BLaER1 treated with 17β-estradiol and CSF1 and Interleukin-3, amounts not matched to agents 10 nM and 100 nM (cell line): ENCODE results near the gene LY6G5B.

Experiments
- H3K27ac ChIP-seq, 11 experiments: shearing (Covaris generic); formaldehyde crosslinking; 2 replicates each; pipeline ENCODE4 v1.8.1; 2022
- H3K27me3 ChIP-seq, 11 experiments: shearing (Covaris generic); formaldehyde crosslinking; 2 replicates each; pipeline ENCODE4 v1.8.1; 2022
- H3K36me3 ChIP-seq, 11 experiments: shearing (Covaris generic); formaldehyde crosslinking; 2 replicates each; pipeline ENCODE4 v1.8.1; 2022
- H3K4me1 ChIP-seq, 10 experiments: shearing (Covaris generic); formaldehyde crosslinking; 2 replicates each; pipeline ENCODE4 v1.8.1; 2022
- H3K4me2 ChIP-seq, 11 experiments: shearing (Covaris generic); formaldehyde crosslinking; 2 replicates each; pipeline ENCODE4 v1.8.1; 2022
- H3K4me3 ChIP-seq, 10 experiments: shearing (Covaris generic); formaldehyde crosslinking; 2 replicates each; pipeline ENCODE4 v1.8.1; 2022
- H3K9ac ChIP-seq, 11 experiments: shearing (Covaris generic); formaldehyde crosslinking; 2 replicates each; pipeline ENCODE4 v1.8.1; 2022
- H3K9me3 ChIP-seq, 11 experiments: shearing (Covaris generic); formaldehyde crosslinking; replicated peaks in 1 of 11; 2 replicates each; pipeline ENCODE4 v1.8.1; 2022
- H4K20me1 ChIP-seq, 11 experiments: shearing (Covaris generic); formaldehyde crosslinking; 2 replicates each; pipeline ENCODE4 v1.8.1; 2022
- Cebpa-rat ChIP-seq, 11 experiments: shearing (Covaris generic); IDR thresholded peaks; 2 replicates each; pipeline ENCODE4 v1.8.1; 2022

LY6G5B gene

DNA sequence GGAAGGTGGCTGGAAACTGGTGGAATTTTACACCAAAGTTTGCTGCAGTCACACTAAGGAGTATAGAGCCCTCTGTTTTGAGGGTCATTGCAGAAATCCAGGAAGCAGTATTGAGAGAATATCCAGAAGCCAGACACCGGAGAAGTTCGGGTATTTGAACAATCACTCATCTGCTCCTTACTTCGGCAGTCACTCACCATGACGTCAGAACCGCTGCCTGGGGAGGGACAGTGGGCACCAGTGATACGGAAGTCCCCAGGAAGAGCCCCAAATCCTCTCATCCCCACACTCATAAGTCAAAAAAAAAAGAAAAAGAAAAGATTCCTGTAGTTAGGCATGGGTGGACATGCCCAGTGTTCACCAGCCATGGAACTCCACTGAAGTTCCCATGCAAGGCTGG is 7.1 kb downstream of the LY6G5B start:
- TF ChIP-seq Cebpa-rat (IDR thresholded peaks at IDR 0.05), result no peak
- no peak overlapping the region for H3K27ac ChIP-seq

DNA sequence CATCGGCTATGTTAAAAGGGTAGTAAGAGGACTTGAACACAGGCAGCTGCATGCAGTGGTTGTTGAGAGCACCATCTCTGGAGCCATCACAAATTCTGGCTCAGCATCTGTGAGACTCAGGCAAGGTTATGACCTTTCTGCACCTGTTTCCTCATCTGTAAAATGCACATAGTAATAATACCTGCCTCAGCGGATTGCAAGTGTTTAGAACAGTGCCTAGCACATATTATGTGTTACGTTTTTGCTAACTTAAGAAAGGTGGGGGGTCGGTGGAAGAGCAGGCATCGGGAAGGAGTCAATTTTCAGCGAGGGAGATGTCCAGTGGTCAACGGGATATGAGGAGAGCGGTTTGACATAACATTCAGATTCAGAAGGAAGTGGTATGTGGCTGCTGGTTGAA is 8.2 kb downstream of the LY6G5B start:
- H3K4me3 ChIP-seq, result no peak overlapping the region
- H3K9me3 ChIP-seq, result no peaks in the 10 kb centered on the region
- TF ChIP-seq Cebpa-rat (IDR thresholded peaks at IDR 0.05), result no peak
- H3K4me2 ChIP-seq, result peak overlapping the region in 7 of 11 experiments; percentile 1 to 99 (median 22); a peak in 8 of 22 replicates
- H3K27me3 ChIP-seq, result no peaks in the 10 kb centered on the region
- H3K9ac ChIP-seq, result no peak overlapping the region
- peaks cover 10 to 30% (median 20%) of the 10 kb centered on the region in 11 experiments for H3K36me3 ChIP-seq
- peaks cover 36 to 64% (median 57%) of the 10 kb centered on the region in 10 experiments for H3K4me1 ChIP-seq
- peaks cover 0 to 52% (median 7%) of the 10 kb centered on the region in 11 experiments; a peak in 8 of 22 replicates for H4K20me1 ChIP-seq
- H3K27ac ChIP-seq, result no peak overlapping the region

More for the DNA sequence above, 7.1 kb downstream of the LY6G5B start:
- Histone ChIP-seq H3K36me3 (peaks cover 21 to 38% (median 29%) of the 10 kb centered on the region in 11 experiments), H3K4me2 (peak overlapping the region in 7 of 11 experiments; percentile 16 to 59 (median 32); a peak in 10 of 22 replicates), H3K27me3 (no peaks in the 10 kb centered on the region), H4K20me1 (peaks cover 0 to 59% (median 10%) of the 10 kb centered on the region in 11 experiments; a peak in 12 of 22 replicates), H3K9ac (0 out of 22 replicates have a peak overlapping the region, but pooled peaks of 1 of the 11 experiments have one; percentile 29), H3K9me3 (no peaks in the 10 kb centered on the region), H3K4me3 (no peak overlapping the region), H3K4me1 (peaks cover 35 to 56% (median 51%) of the 10 kb centered on the region in 10 experiments)

DNA sequence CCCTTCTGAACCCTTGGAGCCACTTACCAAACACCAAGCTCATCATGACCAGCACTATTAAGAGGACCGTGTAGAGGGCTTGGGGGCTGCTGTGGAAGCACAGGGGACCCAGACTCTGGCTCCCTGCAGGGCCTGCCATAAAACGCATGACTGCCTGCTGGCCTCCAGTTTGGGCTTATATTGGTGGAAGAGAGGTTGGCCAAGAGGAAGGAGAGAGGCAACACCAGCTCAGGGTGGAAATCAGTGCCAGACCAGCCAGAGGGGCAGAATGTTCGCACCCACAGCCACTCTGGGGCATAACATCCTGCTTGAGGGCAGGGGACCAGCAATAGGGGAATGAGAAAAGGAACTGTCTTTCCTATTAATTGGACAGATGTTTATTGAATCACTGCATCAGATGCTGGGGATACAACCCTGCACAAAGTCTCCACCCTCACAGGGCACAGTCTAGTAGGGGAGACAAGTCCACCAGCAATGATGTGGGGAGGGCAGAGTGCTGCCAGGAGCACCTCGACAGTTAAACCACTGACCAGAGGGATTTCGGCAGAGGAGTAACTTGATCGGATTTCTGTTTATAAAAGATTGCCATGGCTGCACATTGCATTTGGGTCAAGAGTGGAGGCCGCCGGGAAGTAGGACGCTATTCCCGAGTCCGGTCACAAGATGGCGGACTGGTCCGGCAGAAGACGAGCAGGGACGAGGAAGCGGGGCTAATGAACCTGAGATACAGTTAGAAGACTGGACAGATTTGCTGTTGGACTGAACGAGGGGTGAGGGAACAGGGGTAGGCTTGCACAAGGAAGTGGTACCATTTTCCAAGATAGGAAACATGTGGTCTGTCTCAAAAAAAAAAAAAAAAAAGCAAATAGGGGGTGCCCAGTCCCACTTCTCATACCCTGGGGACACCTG is 10.7 kb downstream of the LY6G5B start, which contains the start of gene LY6G5C:
LY6G5C (minus strand) TSS at position 842 of the 909 bp plus-strand sequence; CDS start at position 148, 694 bp downstream.
- peak within 1 kb of the TSS; percentile 39 to 70 (median 58) for H3K4me3 ChIP-seq
- no peak for TF ChIP-seq Cebpa-rat (IDR thresholded peaks at IDR 0.05)
- H4K20me1 ChIP-seq, result peaks cover 0 to 37% (median 0%) of the 10 kb centered on the region in 11 experiments; a peak in 6 of 22 replicates
- H3K4me2 ChIP-seq, result peak within 1 kb of the TSS; percentile 90 to 99 (median 96)
- H3K9ac ChIP-seq, result peak within 1 kb of the TSS; percentile 58 to 81 (median 74)
- no peaks in the 10 kb centered on the region for H3K9me3 ChIP-seq
- H3K4me1 ChIP-seq, result peaks cover 35 to 64% (median 57%) of the 10 kb centered on the region in 10 experiments
- peak within 1 kb of the TSS; percentile 47 to 79 (median 70); a peak in 21 of 22 replicates for H3K27ac ChIP-seq
- peaks cover 19 to 29% (median 24%) of the 10 kb centered on the region in 11 experiments for H3K36me3 ChIP-seq
- no peaks in the 10 kb centered on the region for H3K27me3 ChIP-seq

DNA sequence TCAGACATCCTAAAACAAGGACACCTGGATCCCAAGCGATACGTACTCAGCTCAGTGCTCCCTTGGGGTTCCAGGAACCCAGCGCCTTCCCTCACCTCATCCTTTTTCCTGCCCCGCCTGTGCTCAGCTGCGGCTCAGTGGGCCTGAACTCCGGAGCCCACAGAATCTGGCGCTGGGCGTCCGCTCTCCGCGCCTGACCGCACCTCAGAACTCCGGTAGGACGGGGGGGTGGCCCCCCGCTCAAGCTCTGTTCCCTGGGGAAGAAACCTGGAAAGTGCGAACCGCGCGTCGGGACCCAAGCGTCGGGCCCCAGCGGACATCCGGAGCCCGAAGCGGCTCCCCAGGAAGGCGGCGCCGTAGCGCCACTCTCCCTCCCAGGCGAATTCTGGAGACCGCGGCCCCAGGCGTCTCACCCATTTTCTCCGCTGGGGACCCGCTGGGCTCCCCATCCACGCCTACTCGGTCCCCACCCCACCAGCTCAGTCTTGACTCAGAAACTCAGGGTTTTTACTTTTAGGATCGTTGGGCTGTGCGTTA is 11.4 kb downstream of the LY6G5B start:
- Histone ChIP-seq H3K4me1 (peaks cover 28 to 60% (median 53%) of the 10 kb centered on the region in 10 experiments), H3K27ac (peak overlapping the region; percentile 47 to 79 (median 70); a peak in 21 of 22 replicates), H3K4me2 (peak overlapping the region; percentile 90 to 99 (median 96)), H3K27me3 (no peaks in the 10 kb centered on the region), H3K4me3 (peak overlapping the region; percentile 39 to 70 (median 58)), H3K36me3 (peaks cover 24 to 36% (median 31%) of the 10 kb centered on the region in 11 experiments), H4K20me1 (peaks cover 0 to 34% (median 0%) of the 10 kb centered on the region in 11 experiments; a peak in 3 of 22 replicates), H3K9ac (peak overlapping the region; percentile 58 to 81 (median 74)), H3K9me3 (no peaks in the 10 kb centered on the region)
- TF ChIP-seq Cebpa-rat (IDR thresholded peaks at IDR 0.05), result no peak

DNA sequence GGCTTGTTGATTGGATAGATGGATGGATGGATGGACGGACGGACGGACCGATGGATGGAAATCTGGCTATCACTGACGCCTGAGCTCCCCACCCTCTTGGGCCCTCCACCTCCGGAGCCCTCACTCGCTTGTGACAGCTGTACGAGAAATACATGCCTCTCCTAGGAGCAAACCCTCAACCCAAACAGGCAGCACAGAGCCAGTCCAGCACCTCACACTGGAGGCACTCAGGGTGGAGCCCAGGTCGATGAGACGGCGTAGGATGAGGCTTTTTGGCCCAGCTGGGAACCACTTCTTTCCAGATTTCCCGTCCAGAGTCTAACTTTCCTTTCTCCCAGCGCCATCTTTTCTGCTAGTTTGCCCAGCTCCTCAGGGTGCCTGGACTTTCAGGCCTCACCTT is 13.8 kb downstream of the LY6G5B start:
- Histone ChIP-seq H3K4me2 (no peak overlapping the region), H3K4me1 (peaks cover 21 to 43% (median 38%) of the 10 kb centered on the region in 10 experiments), H3K4me3 (no peak overlapping the region), H3K9ac (no peak overlapping the region), H3K27ac (no peak overlapping the region), H3K9me3 (no peaks in the 10 kb centered on the region), H3K27me3 (no peaks in the 10 kb centered on the region), H3K36me3 (peaks cover 48 to 60% (median 55%) of the 10 kb centered on the region in 11 experiments), H4K20me1 (peaks cover 0 to 22% (median 0%) of the 10 kb centered on the region in 11 experiments; a peak in 4 of 22 replicates)
- no peak for TF ChIP-seq Cebpa-rat (IDR thresholded peaks at IDR 0.05)

DNA sequence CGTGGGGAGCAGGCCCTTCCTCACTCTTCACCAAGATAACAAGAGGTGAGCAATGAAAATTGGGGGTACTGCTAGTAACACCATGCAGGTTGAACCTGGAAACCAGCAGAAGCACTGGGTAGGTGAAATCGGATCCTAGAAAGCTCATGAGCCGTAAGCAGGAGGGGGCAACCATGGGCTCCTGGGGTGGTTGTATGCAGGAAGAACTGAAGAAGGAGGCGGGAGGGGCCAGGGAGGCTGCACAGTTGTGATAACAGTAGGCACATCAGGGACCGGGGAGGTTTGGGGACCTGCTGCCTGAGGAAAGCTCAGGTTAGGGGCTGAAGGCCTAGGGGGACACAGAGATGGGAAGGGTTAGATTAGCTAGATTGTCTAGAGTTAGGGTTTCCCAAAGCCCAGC is 16.7 kb downstream of the LY6G5B start:
- Histone ChIP-seq H3K27me3 (no peaks in the 10 kb centered on the region), H4K20me1 (peaks cover 0 to 34% (median 0%) of the 10 kb centered on the region in 11 experiments; a peak in 7 of 22 replicates), H3K9me3 (no peaks in the 10 kb centered on the region), H3K36me3 (peaks cover 77 to 89% (median 84%) of the 10 kb centered on the region in 11 experiments), H3K9ac (no peak overlapping the region; a peak in 1 of 22 replicates), H3K4me3 (no peak overlapping the region), H3K4me1 (peaks cover 9 to 33% (median 23%) of the 10 kb centered on the region in 10 experiments), H3K27ac (no peak overlapping the region), H3K4me2 (no peak overlapping the region)
- no peak for TF ChIP-seq Cebpa-rat (IDR thresholded peaks at IDR 0.05)

DNA sequence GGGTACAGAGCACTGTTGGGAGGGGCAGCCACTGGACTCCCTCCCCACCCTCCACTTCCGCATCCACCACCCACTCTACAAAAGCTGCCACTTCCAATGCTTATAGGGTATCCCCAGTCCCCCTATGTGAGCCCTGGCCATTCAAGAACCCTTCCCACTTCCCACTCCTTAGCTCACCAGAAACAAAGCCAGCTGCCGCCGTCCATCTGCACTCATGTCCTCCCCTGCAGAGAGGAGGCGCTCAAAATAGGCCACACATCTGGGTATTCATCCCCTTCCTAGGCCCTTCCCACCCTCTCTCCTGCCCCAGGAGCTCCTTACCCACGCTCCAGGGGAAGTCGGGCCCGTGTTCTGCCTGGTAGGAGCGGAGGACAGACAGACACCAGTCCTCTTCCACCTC is 17.5 kb downstream of the LY6G5B start:
- Histone ChIP-seq H4K20me1 (peaks cover 0 to 34% (median 0%) of the 10 kb centered on the region in 11 experiments; a peak in 6 of 22 replicates), H3K36me3 (peaks cover 84 to 95% (median 91%) of the 10 kb centered on the region in 11 experiments), H3K4me2 (no peak overlapping the region), H3K27ac (no peak overlapping the region), H3K4me1 (peaks cover under 1 to 24% (median 15%) of the 10 kb centered on the region in 10 experiments; a peak in 18 of 20 replicates), H3K9me3 (no peaks in the 10 kb centered on the region), H3K27me3 (no peaks in the 10 kb centered on the region), H3K4me3 (no peak overlapping the region), H3K9ac (peak overlapping the region in 1 of 11 experiments; percentile 9; a peak in 1 of 22 replicates)
- TF ChIP-seq Cebpa-rat (IDR thresholded peaks at IDR 0.05), result no peak

DNA sequence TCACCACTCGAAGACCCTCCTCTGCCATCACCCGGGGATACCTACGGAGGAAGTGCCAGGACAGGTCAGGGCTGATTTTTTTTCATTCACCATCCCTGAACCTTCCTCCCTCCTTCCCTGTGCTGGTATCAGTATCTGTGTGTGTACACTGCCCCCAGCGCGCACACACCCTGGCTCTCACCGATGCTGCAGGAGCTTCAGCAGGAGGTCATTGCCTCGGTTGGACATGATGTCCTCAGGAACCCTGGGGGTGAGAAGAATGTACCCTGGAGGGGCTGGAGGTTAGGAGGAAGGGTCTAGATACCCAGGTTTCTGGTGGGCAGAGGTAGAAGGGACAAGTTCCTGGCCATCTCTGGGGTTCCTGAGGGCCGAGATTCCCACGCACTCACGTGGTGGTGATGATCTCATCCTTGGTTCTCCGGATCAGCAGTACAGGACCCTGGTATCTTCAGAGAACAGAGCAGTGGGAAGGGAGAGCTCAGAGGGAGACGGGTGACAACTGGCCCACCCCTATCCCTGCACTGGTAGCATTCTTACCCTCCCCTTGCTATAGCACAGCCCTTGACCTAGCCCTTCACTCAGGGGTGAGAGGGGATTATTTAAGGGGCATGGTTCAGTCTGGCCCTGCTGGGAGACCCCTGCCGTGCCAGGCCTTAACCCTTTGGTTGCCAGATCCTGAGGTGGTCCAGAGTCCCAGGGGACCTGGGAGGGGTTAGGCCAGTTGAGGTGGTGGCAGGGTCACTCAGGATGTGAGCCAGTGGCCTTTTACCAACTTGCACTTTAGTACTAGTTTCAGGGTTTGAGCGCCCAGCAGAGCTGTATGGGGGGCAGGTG is 18.3 kb downstream of the LY6G5B start:
- no peak for TF ChIP-seq Cebpa-rat (IDR thresholded peaks at IDR 0.05)
- Histone ChIP-seq H3K9ac (no peak overlapping the region), H3K4me2 (no peak overlapping the region), H3K4me1 (peaks cover 0 to 24% (median 12%) of the 10 kb centered on the region in 10 experiments; a peak in 12 of 20 replicates), H3K27me3 (no peaks in the 10 kb centered on the region), H3K27ac (no peak overlapping the region), H3K36me3 (peaks cover 89 to 99% (median 94%) of the 10 kb centered on the region in 11 experiments), H3K9me3 (no peaks in the 10 kb centered on the region), H3K4me3 (no peak overlapping the region), H4K20me1 (peaks cover 0 to 34% (median 1%) of the 10 kb centered on the region in 11 experiments; a peak in 6 of 22 replicates)
